IMR-90 (cell line): ENCODE data around the gene PLCL2. TPM values are rescaled to one million over a fixed set of nuclear protein-coding genes. Genes with fewer than 3 reads are reported as not detected.

Experiments
- ATAC-seq: fragments of 200-7000 bp; cut with Tn5 transposase; 2 replicates; pipeline ENCODE4 v1.9.1; 2020; ENCODE audit warnings: low read depth, mild to moderate bottlenecking, moderate library complexity
- BruUV-seq: library from RNA; stranded (reverse); fragments of 400-500 nt; replicated peaks from 2 replicates; lab custom pipeline; 2021; lab: Mats Ljungman, UMichigan
- CTCF ChIA-PET: fragments of 300-600 bp; formaldehyde crosslinking; extraction: SDS; loops from one replicate; lab custom pipeline; 2021; ENCODE audit warnings: antibody characterized with exemption; lab: Yijun Ruan, JAX
- POLR2A ChIA-PET: fragments of 300-600 bp; sonication (Branson Sonifier 250); formaldehyde crosslinking; loops from one replicate; lab custom pipeline; 2022; ENCODE audit warnings: antibody characterized with exemption; ENCODE audit not compliant: unreplicated experiment; lab: Charles Lee
- DNase-seq: peaks from one replicate; pipeline ENCODE4 v3.0.0; 2013
- H2AFZ ChIP-seq: replicated peaks from 2 replicates; pipeline ENCODE3; 2013; ENCODE audit warnings: low read length, mild to moderate bottlenecking; ENCODE audit not compliant: poor library complexity
- H2AK5ac ChIP-seq: 2 replicates; pipeline ENCODE4 v1.6.1; 2013; ENCODE audit warnings: low read depth, low read length, inconsistent platforms
- H2AK9ac ChIP-seq: replicated peaks from 2 replicates; pipeline ENCODE3; 2013; ENCODE audit warnings: mild to moderate bottlenecking, low read depth, low read length, moderate library complexity; ENCODE audit not compliant: poor library complexity
- H2BK120ac ChIP-seq: 2 replicates; pipeline ENCODE4 v1.6.1; 2013; ENCODE audit warnings: low read depth, low read length, inconsistent platforms
- H2BK15ac ChIP-seq: 3 replicates; pipeline ENCODE4 v1.6.1; 2013; ENCODE audit warnings: low read depth, low read length, inconsistent platforms
- H2BK20ac ChIP-seq: 2 replicates; pipeline ENCODE4 v1.6.1; 2013; ENCODE audit warnings: low read depth, mild to moderate bottlenecking, inconsistent platforms, low read length, moderate library complexity
- H2BK5ac ChIP-seq: 2 replicates; pipeline ENCODE4 v1.6.1; 2013; ENCODE audit warnings: mild to moderate bottlenecking, low read depth, low read length, inconsistent platforms; ENCODE audit not compliant: poor library complexity, severe bottlenecking
- H3K14ac ChIP-seq: replicated peaks from 2 replicates; pipeline ENCODE4 v1.6.1; 2013; ENCODE audit warnings: low read depth, low read length, inconsistent platforms
- H3K18ac ChIP-seq: 2 replicates; pipeline ENCODE4 v1.6.1; 2013; ENCODE audit warnings: low read depth, low read length, control low read depth
- H3K23ac ChIP-seq: 2 replicates; pipeline ENCODE4 v1.6.1; 2013; ENCODE audit warnings: low read depth, low read length, inconsistent platforms
- H3K27ac ChIP-seq: 2 replicates; pipeline ENCODE4 v1.5.1; 2013; ENCODE audit warnings: mild to moderate bottlenecking, control low read depth, low read length; ENCODE audit not compliant: insufficient read depth
- H3K27me3 ChIP-seq: 2 replicates; pipeline ENCODE4 v1.6.1; 2013; ENCODE audit warnings: low read length; ENCODE audit not compliant: control insufficient read depth, insufficient read depth
- H3K36me3 ChIP-seq: 2 replicates; pipeline ENCODE4 v1.6.1; 2013; ENCODE audit warnings: low read length, mixed read lengths; ENCODE audit not compliant: control insufficient read depth, insufficient read depth
- H3K4ac ChIP-seq: 2 replicates; pipeline ENCODE4 v1.6.1; 2013; ENCODE audit warnings: low read depth, low read length, inconsistent platforms
- H3K4me1 ChIP-seq: 2 replicates; pipeline ENCODE4 v1.6.1; 2013; ENCODE audit warnings: low read length, mixed read lengths; ENCODE audit not compliant: control insufficient read depth, insufficient read depth
- H3K4me2 ChIP-seq: 2 replicates; pipeline ENCODE4 v1.6.1; 2013; ENCODE audit warnings: low read depth, mild to moderate bottlenecking, control low read depth, low read length, moderate library complexity
- H3K4me3 ChIP-seq: 2 replicates; pipeline ENCODE4 v1.5.1; 2013; ENCODE audit warnings: low read depth, mild to moderate bottlenecking, control low read depth, low read length, moderate library complexity; ENCODE audit not compliant: insufficient read depth
- H3K56ac ChIP-seq: 2 replicates; pipeline ENCODE4 v1.6.1; 2013; ENCODE audit warnings: low read length, inconsistent platforms; ENCODE audit not compliant: insufficient read depth; ENCODE audit errors: extremely low read depth
- H3K79me1 ChIP-seq, 2 experiments: 2 replicates each; pipeline ENCODE4 v1.6.1; 2013; ENCODE audit warnings: low read length in 2 of 2, inconsistent platforms in 1 of 2, low read depth in 1 of 2
- H3K9ac ChIP-seq: 2 replicates; pipeline ENCODE4 v1.6.1; 2013; ENCODE audit warnings: low read depth, low read length, control low read depth
- H3K9me1 ChIP-seq: 2 replicates; pipeline ENCODE4 v1.6.1; 2013; ENCODE audit warnings: low read length, inconsistent platforms; ENCODE audit not compliant: insufficient read depth
- H3K9me3 ChIP-seq: 2 replicates; pipeline ENCODE4 v1.6.1; 2013; ENCODE audit warnings: low read length; ENCODE audit not compliant: control insufficient read depth, insufficient read depth
- H4K20me1 ChIP-seq: 2 replicates; pipeline ENCODE4 v1.6.1; 2013; ENCODE audit warnings: low read length, inconsistent platforms; ENCODE audit not compliant: insufficient read depth
- H4K5ac ChIP-seq: 2 replicates; pipeline ENCODE4 v1.6.1; 2013; ENCODE audit warnings: mild to moderate bottlenecking, low read depth, low read length, control low read depth
- H4K8ac ChIP-seq, 2 experiments: 2 replicates each; pipeline ENCODE4 v1.6.1; 2013; ENCODE audit warnings: low read depth in 2 of 2, low read length in 2 of 2, control low read depth in 1 of 2, inconsistent platforms in 1 of 2
- H4K91ac ChIP-seq: 2 replicates; pipeline ENCODE4 v1.6.1; 2013; ENCODE audit warnings: low read depth, low read length, inconsistent platforms; ENCODE audit not compliant: insufficient read depth
- BHLHE40 ChIP-seq: fragments of 150-350 bp; IDR thresholded peaks from 2 replicates; pipeline ENCODE4 v1.6.1; 2016; ENCODE audit warnings: mild to moderate bottlenecking, low read depth, low read length
- CTCF ChIP-seq: conservative IDR thresholded peaks from 2 replicates; pipeline ENCODE4 v1.5.1; 2012; ENCODE audit warnings: mild to moderate bottlenecking, low read depth, low read length, improper control_type of control experiment
- ELK1 ChIP-seq: fragments of 150-350 bp; IDR thresholded peaks from 2 replicates; pipeline ENCODE4 v1.6.1; 2016; ENCODE audit warnings: low read depth, mild to moderate bottlenecking, low read length, moderate library complexity, borderline replicate concordance
- FOS ChIP-seq: fragments of 150-350 bp; IDR thresholded peaks from 2 replicates; pipeline ENCODE4 v1.6.1; 2016; ENCODE audit warnings: low read depth, low read length
- MAZ ChIP-seq: IDR thresholded peaks from 2 replicates; pipeline ENCODE4 v1.6.1; 2012; ENCODE audit warnings: low read depth, mild to moderate bottlenecking, low read length, improper control_type of control experiment, moderate library complexity, borderline replicate concordance
- MXI1 ChIP-seq: IDR thresholded peaks from 2 replicates; pipeline ENCODE4 v1.6.1; 2012; ENCODE audit warnings: low read depth, mild to moderate bottlenecking, low read length, moderate library complexity, borderline replicate concordance
- RAD21 ChIP-seq: IDR thresholded peaks from 2 replicates; pipeline ENCODE4 v1.6.1; 2012; ENCODE audit warnings: low read length, improper control_type of control experiment
- WGBS, 2 experiments: methylation state at CpG; one replicate each; pipeline versions ENCODE4 v1.1.5 to v1.1.7; 2013; ENCODE audit warnings: missing lambda C conversion rate in 2 of 2; ENCODE audit not compliant: insufficient read length in 1 of 2; ENCODE audit errors: extremely low coverage in 2 of 2; 5-methylcytosine and 5-hydroxymethylcytosine counted together
- dilution Hi-C: fragments of 300-500 bp; cut with HindIII; formaldehyde crosslinking; loops from one replicate; pipeline ENCODE4 v1.14.3; 2018; ENCODE audit warnings: low sequenced_read_pairs; ENCODE audit not compliant: unreplicated experiment
- in situ Hi-C: fragments of 300-500 bp; cut with MboI; formaldehyde crosslinking; loops from 3 replicates; pipeline ENCODE4 v1.14.3; 2019; ENCODE audit warnings: low sequenced_read_pairs, inconsistent platforms, mixed read lengths
- intact Hi-C: fragments of 100-400 bp; cut with micrococcal nuclease; formaldehyde crosslinking; loops from 2 replicates; pipeline ENCODE4 v1.10.0; 2022
- polyA plus RNA-seq, 3 experiments: library from polyadenylated mRNA; depleted of rRNA; stranded (reverse); fragments of >200 nt; gene quantifications; 2 replicates each; pipeline ENCODE4 v1.2.3, GENCODE V29; 2012; ENCODE audit warnings: low replicate concordance in 1 of 3
- total RNA-seq: library from RNA; depleted of rRNA; stranded (reverse); fragments of >200 nt; gene quantifications from 2 replicates; pipeline ENCODE4 v1.2.3, GENCODE V29; 2012

The PLCL2 gene
- total and polyA plus RNA-seq, 2 of the 4 experiments (the other 2 are of a cell fraction): 0.92 to 3.8 TPM

- no peak overlapping the region for H2BK120ac ChIP-seq
- H3K56ac ChIP-seq: no peak overlapping the region
- H3K9ac ChIP-seq: no peak overlapping the region
- H2BK20ac ChIP-seq: no peak overlapping the region
- H4K20me1 ChIP-seq: no peaks in the 10 kb centered on the region
- H3K4me2 ChIP-seq: no peak overlapping the region
- H3K27ac ChIP-seq: no peak overlapping the region
- H3K4me3 ChIP-seq: no peak overlapping the region
- no TSS peak for BruUV-seq
- no peaks in the 10 kb centered on the region for H3K27me3 ChIP-seq
- no peak overlapping the region for H4K8ac ChIP-seq
- no peak overlapping the region for H4K91ac ChIP-seq
- H3K14ac ChIP-seq: no peak overlapping the region
- no peak overlapping the region for H3K23ac ChIP-seq
- in situ Hi-C loops: no loop called here
- no peak overlapping the region for H3K4ac ChIP-seq
- no peaks in the 10 kb centered on the region for H3K9me1 ChIP-seq
- TF ChIP-seq CTCF (no peak), FOS (no peak), MXI1 (no peak), RAD21 (no peak), MAZ (no peak), BHLHE40 (no peak), ELK1 (no peak)
- no peaks in the 10 kb centered on the region for H3K36me3 ChIP-seq
- ATAC-seq (no peak), DNase-seq (no peak)
- no peaks in the 10 kb centered on the region for H3K9me3 ChIP-seq
- no peak overlapping the region for H2AFZ ChIP-seq
- CTCF ChIA-PET: no interaction called here
- H2AK9ac ChIP-seq: no peak overlapping the region
- no peak overlapping the region for H2BK5ac ChIP-seq
- H3K18ac ChIP-seq: no peak overlapping the region
- H3K79me1 ChIP-seq: no peaks in the 10 kb centered on the region
- no peak overlapping the region for H4K5ac ChIP-seq
- dilution Hi-C loops: no loop called here
- POLR2A ChIA-PET: no interaction called here
- no peaks in the 10 kb centered on the region for H3K4me1 ChIP-seq
- H2AK5ac ChIP-seq: no peak overlapping the region
- no peak overlapping the region for H2BK15ac ChIP-seq
- WGBS, 2 experiments: 60% methylated on average over 1 of the region's 2 CpGs; no CpG with 5 or more reads in 1 of the 2 experiments
- intact Hi-C loops: no loop called here
Observed at GRCh38 chr3:16848007-16848406, 36.7 kb upstream of the PLCL2 start.
